Heart left ventricle (tissue), 16 donors: Measurements from ENCODE around the gene PCSK6. TPM values are rescaled to one million over a fixed set of nuclear protein-coding genes. Genes with fewer than 3 reads are reported as not detected.

Source experiments
- ATAC-seq, 4 donors: fragments of 200-7000 bp; cut with Tn5 transposase; one replicate each; pipeline ENCODE4 v1.9.1; 2020 to 2022; ENCODE audit warnings: moderate library complexity in 4 of 4, mild to moderate bottlenecking in 3 of 4, moderate number of reproducible peaks in 1 of 4
- DNase-seq, 5 donors: peaks; one replicate each; pipeline ENCODE4 v3.0.0-alpha.2; 2020
- H3K27ac ChIP-seq, 12 donors: fragments of 200-600 bp; sonication (generic) in 4 of 12; one replicate each; pipeline versions ENCODE4 v1.5.0 to v1.8.0; 2016 to 2022; ENCODE audit warnings: mild to moderate bottlenecking in 2 of 12
- H3K27me3 ChIP-seq, 9 donors: fragments of 200-600 bp; sonication (generic) in 2 of 9; one replicate each; pipeline versions ENCODE4 v1.5.1 to v1.8.0; 2016 to 2022; ENCODE audit warnings: mild to moderate bottlenecking in 3 of 9
- H3K36me3 ChIP-seq, 9 donors: fragments of 200-600 bp; sonication (generic) in 2 of 9; one replicate each; pipeline versions ENCODE4 v1.5.0 to v1.8.0; 2018 to 2022; ENCODE audit warnings: mild to moderate bottlenecking in 2 of 9
- H3K4me1 ChIP-seq, 12 donors: fragments of 200-600 bp; sonication (generic) in 4 of 12; one replicate each; pipeline versions ENCODE4 v1.5.0 to v1.8.0; 2016 to 2022; ENCODE audit warnings: mild to moderate bottlenecking in 3 of 12
- H3K4me3 ChIP-seq, 12 donors: fragments of 200-600 bp; sonication (generic) in 4 of 12; one replicate each; pipeline versions ENCODE4 v1.5.0 to v1.8.0; 2017 to 2022; ENCODE audit warnings: mild to moderate bottlenecking in 9 of 12, moderate library complexity in 4 of 12
- H3K9me3 ChIP-seq, 12 donors: fragments of 200-600 bp; sonication (generic) in 4 of 12; one replicate each; pipeline versions ENCODE4 v1.5.0 to v1.8.0; 2016 to 2022; ENCODE audit warnings: mild to moderate bottlenecking in 1 of 12
- CTCF ChIP-seq, 12 donors: fragments of 200-600 bp; sonication (generic) in 4 of 12; IDR thresholded peaks; one replicate each; pipeline versions ENCODE4 v1.5.0 to v1.8.0; 2018 to 2022; ENCODE audit warnings: antibody characterized with exemption in 12 of 12, mild to moderate bottlenecking in 5 of 12
- POLR2A ChIP-seq, 2 donors: fragments of 450-650 bp; IDR thresholded peaks; one replicate each; pipeline ENCODE4 v1.6.1; 2017; ENCODE audit warnings: antibody characterized with exemption in 2 of 2, mild to moderate bottlenecking in 2 of 2, moderate library complexity in 2 of 2
- WGBS, 4 donors: extraction: QIAGEN DNeasy Blood & Tissue Kit in 2 of 4; methylation state at CpG; one replicate each; pipeline versions ENCODE4 v1.1.5 to v1.1.7; 2013 to 2018; 5-methylcytosine and 5-hydroxymethylcytosine counted together
- intact Hi-C, 10 donors: fragments of 100-400 bp; cut with DNase I; formaldehyde crosslinking; loops; one replicate each; pipeline versions ENCODE4 v1.11.1 to v1.14.2; 2022
- polyA plus RNA-seq, 2 donors: library from polyadenylated mRNA; stranded (reverse); fragments of 200-250 nt; gene quantifications; one replicate each; pipeline ENCODE4 v1.2.3, GENCODE V29; 2013
- total RNA-seq, 9 donors: library from RNA; depleted of rRNA in 2 of 9; stranded (reverse); fragments of >200 nt in 2 of 9; fragmentation: NEBNext Ultra II Directional in 3 of 9; extraction: Animal tissue kit (Norgen Biotek cat#: 25700) in 3 of 9; gene quantifications; one replicate each; pipeline versions ENCODE4 v1.1.0 to v1.2.4, GENCODE V29; 2016 to 2023
- donor health status: ischemic (EF 13 %, LVEDD 7.1; RV severe dilation, severe dysfunction).
- donor health status: healthy with polysubstance abuse.
- donor health status: DM: no; HTN: yes; CAD: no.
- donor health status: DM: no; HTN: no; CAD: no.
- donor health status: ischemic (EF 25% LVEDD 6.9; RV normal size, moderate dysfunction).
- donor health status: ischemic (EF 25% LVEDD 5.7; RV mildly dilated, moderate dysfunction).
- donor health status: healthy.
- donor health status: DM: yes; HTN: yes; CAD: no.
- donor health status: ischemic (EF 35%, LVEDD 5.7; RV mildly dilated, moderate dysfunction).
- donor health status: nonischemic (EF 11% LVEDD 7.7; RV severe dilation, severe dysfunction).
- donor health status: DM: yes; HTN: yes; CAD: no.
- donor health status: PGD.
- donor health status: ischemic (EF 29% LVEDD 5.4; RV normal size, mild dysfunction).
- donor health status: nonischemic (EF 23%, LVEDD 6.1; RV moderate dilation, normal function).

The PCSK6 gene
- total and polyA plus RNA-seq, 11 donors = 7.3 to 41.7 (median 22.3) TPM

GRCh38 chr15:101459579-101460300 lies 29.8 kb downstream of the PCSK6 start:
- H3K9me3 ChIP-seq = no peaks in the 10 kb centered on the region
- TF ChIP-seq POLR2A (IDR thresholded peaks at IDR 0.05) (no peak), CTCF (IDR thresholded peaks at IDR 0.05) (no peak)
- H3K27me3 ChIP-seq = no peaks in the 10 kb centered on the region
- peaks cover 0 to 32% (median 17%) of the 10 kb centered on the region in 12 donors for H3K4me1 ChIP-seq
- DNase-seq (no peak), ATAC-seq (no peak)
- no peak overlapping the region for H3K4me3 ChIP-seq
- intact Hi-C loops = loop anchor here in 1 of 10 donors (10.0 kb wide), 1 partner anchor 175 kb away; no protein-coding TSS in a partner anchor
- WGBS, 4 donors = 94 to 96% (median 96%) methylated on average over 12 of the region's 12 CpGs
- H3K27ac ChIP-seq = peak overlapping the region in 5 of 12 donors; percentile 38 to 67 (median 63)
- H3K36me3 ChIP-seq = no peaks in the 10 kb centered on the region

- no peaks in the 10 kb centered on the region for H3K9me3 ChIP-seq
- DNase-seq = peak in 2 of 5 donors; percentile 49 to 57
- H3K36me3 ChIP-seq = no peaks in the 10 kb centered on the region
- no peak for TF ChIP-seq CTCF (IDR thresholded peaks at IDR 0.05)
- no peak for TF ChIP-seq POLR2A (IDR thresholded peaks at IDR 0.05)
- intact Hi-C loops = loop anchor here in 1 of 10 donors (10.0 kb wide), 1 partner anchor 176 kb away; no protein-coding TSS in a partner anchor
- H3K27ac ChIP-seq = peak overlapping the region in 8 of 12 donors; percentile 38 to 67 (median 58)
- peaks cover 0 to 31% (median 17%) of the 10 kb centered on the region in 12 donors for H3K4me1 ChIP-seq
- no peak overlapping the region for H3K4me3 ChIP-seq
- 53 to 60% (median 56%) methylated on average over 16 of the region's 16 CpGs for WGBS, 4 donors
- peak; percentile 28 to 76 (median 70) for ATAC-seq
- H3K27me3 ChIP-seq = no peaks in the 10 kb centered on the region
These were observed 30.5 kb downstream of the PCSK6 start for GRCh38 chr15:101458908-101459578.

DNA sequence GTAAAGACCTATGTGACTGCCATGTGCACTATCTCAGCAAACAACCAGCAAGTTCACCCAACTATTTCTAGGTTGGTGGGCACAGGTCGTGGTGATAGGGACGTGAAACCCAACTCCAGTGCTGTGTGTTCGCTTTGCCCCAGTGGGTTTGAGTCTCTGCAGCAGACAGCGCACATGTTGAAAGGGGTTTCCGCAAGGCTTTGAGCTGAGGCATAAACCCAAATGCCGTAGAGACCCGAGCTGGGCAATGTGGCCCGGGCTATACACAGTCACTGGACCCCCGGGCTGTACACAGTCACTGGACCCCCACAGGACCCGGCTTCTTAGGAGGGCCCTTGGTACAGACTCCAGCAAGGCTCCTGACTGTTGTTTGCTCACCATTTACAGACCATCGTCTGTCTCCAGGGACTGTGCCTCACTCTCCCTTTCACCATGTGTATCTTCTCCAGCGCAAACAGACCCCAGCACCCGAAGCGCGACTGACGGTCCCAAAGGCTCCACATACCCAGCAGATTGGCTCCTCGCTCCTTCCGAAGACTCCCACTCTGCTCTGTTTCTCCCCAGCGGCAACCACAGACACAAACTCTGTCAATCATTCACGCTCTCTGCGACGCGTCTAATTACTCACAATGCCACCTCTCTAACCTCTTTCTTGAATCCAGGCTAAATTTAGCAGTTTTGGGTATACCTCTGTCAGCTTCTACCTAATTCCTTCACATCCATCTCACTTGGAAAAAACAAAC lies 31.2 kb downstream of the PCSK6 start:
- intact Hi-C loops = loop anchor here in 1 of 10 donors (10.0 kb wide), 1 partner anchor 176 kb away; no protein-coding TSS in a partner anchor
- H3K4me1 ChIP-seq = peaks cover 0 to 31% (median 17%) of the 10 kb centered on the region in 12 donors

More for the DNA sequence above, 31.2 kb downstream of the PCSK6 start:
- TF ChIP-seq CTCF (IDR thresholded peaks at IDR 0.05) = no peak
- no peak for TF ChIP-seq POLR2A (IDR thresholded peaks at IDR 0.05)
- no peaks in the 10 kb centered on the region for H3K36me3 ChIP-seq
- no peaks in the 10 kb centered on the region for H3K27me3 ChIP-seq
- peak overlapping the region in 8 of 12 donors; percentile 38 to 67 (median 58) for H3K27ac ChIP-seq
- H3K4me3 ChIP-seq = no peak overlapping the region
- 89 to 94% (median 92%) methylated on average over 19 to 23 of the region's 23 CpGs for WGBS, 4 donors
- no peak for DNase-seq
- no peaks in the 10 kb centered on the region for H3K9me3 ChIP-seq
- ATAC-seq = no peak
